Mucosa of descending colon (tissue), 3 donors: Measurements from ENCODE around the gene ARL2BP. TPM values are rescaled to one million over a fixed set of nuclear protein-coding genes. Genes with fewer than 3 reads are reported as not detected.

ENCODE experiments used
- ATAC-seq: fragments of 200-7000 bp; cut with Tn5 transposase; one replicate; pipeline ENCODE4 v1.9.1; 2020; ENCODE audit warnings: mild to moderate bottlenecking, moderate library complexity
- DNase-seq, 3 donors: peaks; one replicate each; pipeline ENCODE4 v3.0.0-alpha.2; 2020
- H3K36me3 ChIP-seq: fragments of 200-600 bp; one replicate; pipeline ENCODE4 v1.8.0; 2021; ENCODE audit warnings: low read depth, mild to moderate bottlenecking
- H3K4me1 ChIP-seq: fragments of 200-600 bp; one replicate; pipeline ENCODE4 v1.8.0; 2021; ENCODE audit warnings: low read depth, mild to moderate bottlenecking
- H3K4me3 ChIP-seq: fragments of 200-600 bp; one replicate; pipeline ENCODE4 v1.8.0; 2021; ENCODE audit warnings: mild to moderate bottlenecking
- H3K9me3 ChIP-seq: fragments of 200-600 bp; one replicate; pipeline ENCODE4 v1.8.0; 2021; ENCODE audit warnings: mild to moderate bottlenecking
- intact Hi-C, 2 donors: fragments of 100-400 bp; cut with DNase I in 1 of 2; cut with micrococcal nuclease in 1 of 2; formaldehyde crosslinking; loops; one replicate each; pipeline versions ENCODE4 v1.11.0 to v1.11.1; 2022; cut with DNase I, micrococcal nuclease
- total RNA-seq, 3 donors: library from RNA; stranded (reverse); fragmentation: NEBNext Ultra II Directional in 2 of 3; extraction: Animal tissue kit (Norgen Biotek cat#: 25700) in 2 of 3; gene quantifications; one replicate each; pipeline versions ENCODE4 v1.2.1 to v1.2.4, GENCODE V29; 2021 to 2023
- TF ChIP-seq, protein P1 (sequence below): fragments of 200-600 bp; IDR thresholded peaks from one replicate; pipeline ENCODE4 v1.8.0; 2022; ENCODE audit warnings: antibody characterized with exemption, mild to moderate bottlenecking
- donor health status: DM: no; HTN: no; CAD: no; lungs with moderate emphysema.
- donor health status: DM: no; HTN: no; CAD: no.
- donor health status: DM: no; HTN: yes; CAD: no.

Gene ARL2BP
- total RNA-seq, 3 donors from 2014 or later, result 29.2 to 39.7 (median 35.4) TPM

DNA sequence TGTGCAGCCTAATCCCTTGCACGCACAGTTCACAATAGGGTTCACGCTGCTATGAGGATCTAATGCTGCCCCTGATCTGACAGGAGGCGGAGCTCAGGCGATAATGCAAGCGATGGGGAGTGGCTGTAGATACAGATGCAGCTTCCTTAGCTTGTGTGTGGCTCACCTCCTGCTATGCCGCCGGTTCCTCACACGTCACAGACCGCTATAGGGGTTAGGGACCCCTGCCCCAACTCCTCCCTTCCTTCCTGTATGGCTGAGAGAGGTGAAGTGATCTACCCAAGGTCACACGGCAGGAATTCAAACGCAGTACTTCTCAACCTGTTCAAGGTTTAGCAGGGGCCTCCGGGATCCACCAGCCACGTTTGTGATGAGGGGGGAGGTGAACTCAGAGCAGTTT is 52.8 kb downstream of the ARL2BP start:
- peaks cover 4% of the 10 kb centered on the region for H3K36me3 ChIP-seq
- H3K4me1 ChIP-seq, result peaks cover 7% of the 10 kb centered on the region
- H3K4me3 ChIP-seq, result no peak overlapping the region
- DNase-seq, result no peak
- TF ChIP-seq, protein P1, sequence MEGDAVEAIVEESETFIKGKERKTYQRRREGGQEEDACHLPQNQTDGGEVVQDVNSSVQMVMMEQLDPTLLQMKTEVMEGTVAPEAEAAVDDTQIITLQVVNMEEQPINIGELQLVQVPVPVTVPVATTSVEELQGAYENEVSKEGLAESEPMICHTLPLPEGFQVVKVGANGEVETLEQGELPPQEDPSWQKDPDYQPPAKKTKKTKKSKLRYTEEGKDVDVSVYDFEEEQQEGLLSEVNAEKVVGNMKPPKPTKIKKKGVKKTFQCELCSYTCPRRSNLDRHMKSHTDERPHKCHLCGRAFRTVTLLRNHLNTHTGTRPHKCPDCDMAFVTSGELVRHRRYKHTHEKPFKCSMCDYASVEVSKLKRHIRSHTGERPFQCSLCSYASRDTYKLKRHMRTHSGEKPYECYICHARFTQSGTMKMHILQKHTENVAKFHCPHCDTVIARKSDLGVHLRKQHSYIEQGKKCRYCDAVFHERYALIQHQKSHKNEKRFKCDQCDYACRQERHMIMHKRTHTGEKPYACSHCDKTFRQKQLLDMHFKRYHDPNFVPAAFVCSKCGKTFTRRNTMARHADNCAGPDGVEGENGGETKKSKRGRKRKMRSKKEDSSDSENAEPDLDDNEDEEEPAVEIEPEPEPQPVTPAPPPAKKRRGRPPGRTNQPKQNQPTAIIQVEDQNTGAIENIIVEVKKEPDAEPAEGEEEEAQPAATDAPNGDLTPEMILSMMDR, result no peak
- ATAC-seq, result no peak
- no peaks in the 10 kb centered on the region for H3K9me3 ChIP-seq
- intact Hi-C loops, result no loop called here

DNA sequence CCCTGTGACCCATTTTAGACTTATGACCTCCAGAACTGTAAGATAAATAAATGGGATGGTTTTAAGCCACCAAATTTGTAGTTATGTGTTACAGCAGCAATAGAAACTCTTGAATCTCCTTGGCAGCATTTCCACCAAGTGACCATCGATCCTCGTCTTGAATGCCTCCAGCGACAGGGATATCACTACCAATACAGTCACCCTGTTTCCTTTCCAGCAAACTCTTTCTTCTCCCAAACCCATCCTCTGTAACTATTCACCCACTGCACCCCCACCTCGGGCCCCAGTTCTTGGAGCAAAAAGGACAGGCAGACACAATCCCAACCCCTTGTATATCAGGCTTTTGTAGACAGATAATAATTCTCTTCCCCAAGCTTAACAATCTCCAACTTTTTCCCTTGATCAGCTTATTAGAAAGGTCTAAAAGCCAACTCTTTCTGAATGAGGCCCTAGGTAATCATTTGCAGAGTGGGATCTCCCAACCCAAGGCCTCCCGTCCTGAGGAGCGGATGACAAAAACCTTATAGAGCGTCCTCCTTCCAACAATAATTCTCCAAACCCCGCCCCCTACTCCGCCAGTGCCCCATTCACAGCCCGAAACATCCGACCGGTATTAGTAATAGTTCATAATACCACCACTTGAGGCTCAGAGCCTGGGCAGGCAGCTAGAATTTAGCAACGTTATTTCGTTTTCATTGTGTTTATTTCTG is 54.1 kb downstream of the ARL2BP start:
- peak in 1 of 3 donors; percentile 59 for DNase-seq
- intact Hi-C loops, result no loop called here
- TF ChIP-seq, protein P1, result no peak

DNA sequence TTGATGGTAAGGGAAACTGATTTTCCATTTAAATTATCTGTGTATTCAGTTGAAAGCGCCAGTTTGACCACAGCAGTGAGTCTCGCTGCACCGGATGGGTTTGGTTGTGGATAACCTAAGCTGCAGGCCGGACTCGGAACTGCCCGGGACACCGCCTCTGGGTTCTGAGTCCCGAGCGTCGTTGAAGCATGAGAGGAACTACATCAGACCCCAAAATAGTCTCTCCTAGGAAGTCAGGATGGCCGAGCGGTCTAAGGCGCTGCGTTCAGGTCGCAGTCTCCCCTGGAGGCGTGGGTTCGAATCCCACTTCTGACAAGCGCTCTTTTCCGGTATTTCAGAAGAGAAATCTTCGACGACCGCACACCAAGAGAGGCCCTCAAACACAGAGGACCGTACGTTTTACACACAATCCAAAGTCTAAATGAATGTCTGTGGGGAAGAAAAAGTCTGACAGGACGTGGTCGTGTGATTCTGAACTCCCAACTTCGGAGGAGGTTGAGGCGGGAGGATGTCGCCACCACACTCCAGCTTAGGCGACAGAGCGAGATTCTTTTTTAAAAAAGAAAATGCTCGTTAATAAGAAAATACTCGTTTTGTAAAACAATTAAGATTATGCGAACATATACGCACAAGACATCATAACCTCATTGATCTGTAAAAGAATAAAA is 54.8 kb downstream of the ARL2BP start:
- H3K36me3 ChIP-seq, result peaks cover 4% of the 10 kb centered on the region
- ATAC-seq (peak; percentile 63), DNase-seq (peak; percentile 85 to 88 (median 85))
- TF ChIP-seq, protein P1, result no peak
- H3K4me1 ChIP-seq, result peaks cover 13% of the 10 kb centered on the region
- intact Hi-C loops, result loop anchor here (2.0 to 10.0 kb wide), 3 partner anchors 117 to 225 kb away; no protein-coding TSS in a partner anchor
- no peaks in the 10 kb centered on the region for H3K9me3 ChIP-seq
- H3K4me3 ChIP-seq, result peak overlapping the region; percentile 4

More for the DNA sequence above, 54.1 kb downstream of the ARL2BP start:
- H3K36me3 ChIP-seq, result peaks cover 4% of the 10 kb centered on the region
- H3K9me3 ChIP-seq, result no peaks in the 10 kb centered on the region
- ATAC-seq, result peak; percentile 3
- H3K4me3 ChIP-seq, result no peak overlapping the region
- peaks cover 7% of the 10 kb centered on the region for H3K4me1 ChIP-seq

DNA sequence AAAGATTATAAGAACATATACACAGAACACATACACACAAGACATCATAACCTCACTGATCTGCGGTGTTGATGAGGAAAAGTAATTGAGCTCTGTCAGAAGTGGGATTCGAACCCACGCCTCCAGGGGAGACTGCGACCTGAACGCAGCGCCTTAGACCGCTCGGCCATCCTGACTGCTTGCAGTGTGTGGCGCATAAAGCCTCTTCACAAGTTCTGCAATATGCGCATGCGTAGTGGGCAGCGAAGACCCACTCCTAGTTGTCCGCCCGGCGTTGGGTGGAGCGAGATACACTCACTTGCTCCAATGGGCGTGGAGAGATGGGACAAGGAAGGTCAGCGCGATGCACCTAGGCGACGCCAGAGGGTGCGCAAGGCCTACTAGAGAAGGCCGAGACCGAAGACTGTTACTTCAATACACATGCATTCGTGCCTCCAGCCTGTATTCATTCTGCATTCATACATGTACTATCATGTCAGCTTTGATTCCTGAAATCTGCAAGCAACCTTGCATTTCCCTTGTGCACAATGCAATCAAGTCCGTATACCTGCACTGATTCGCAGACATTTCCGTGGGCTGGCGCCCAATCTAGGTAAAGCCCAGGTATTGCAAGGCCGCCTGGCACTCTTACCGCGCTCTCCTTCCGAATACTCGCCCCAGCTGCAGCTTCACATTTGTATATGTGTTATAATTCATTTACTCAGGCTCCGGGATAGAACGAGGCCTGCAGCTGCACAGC is 55.5 kb downstream of the ARL2BP start:
- Histone ChIP-seq H3K9me3 (no peaks in the 10 kb centered on the region), H3K4me3 (peak overlapping the region; percentile 4), H3K4me1 (peaks cover 16% of the 10 kb centered on the region), H3K36me3 (peaks cover 4% of the 10 kb centered on the region)
- intact Hi-C loops, result loop anchor here (2.0 to 10.0 kb wide), 3 partner anchors 117 to 224 kb away; no protein-coding TSS in a partner anchor
- TF ChIP-seq, protein P1, result peak; percentile 89
- ATAC-seq (peak; percentile 96), DNase-seq (peak; percentile 99 to 100 (median 100))

DNA sequence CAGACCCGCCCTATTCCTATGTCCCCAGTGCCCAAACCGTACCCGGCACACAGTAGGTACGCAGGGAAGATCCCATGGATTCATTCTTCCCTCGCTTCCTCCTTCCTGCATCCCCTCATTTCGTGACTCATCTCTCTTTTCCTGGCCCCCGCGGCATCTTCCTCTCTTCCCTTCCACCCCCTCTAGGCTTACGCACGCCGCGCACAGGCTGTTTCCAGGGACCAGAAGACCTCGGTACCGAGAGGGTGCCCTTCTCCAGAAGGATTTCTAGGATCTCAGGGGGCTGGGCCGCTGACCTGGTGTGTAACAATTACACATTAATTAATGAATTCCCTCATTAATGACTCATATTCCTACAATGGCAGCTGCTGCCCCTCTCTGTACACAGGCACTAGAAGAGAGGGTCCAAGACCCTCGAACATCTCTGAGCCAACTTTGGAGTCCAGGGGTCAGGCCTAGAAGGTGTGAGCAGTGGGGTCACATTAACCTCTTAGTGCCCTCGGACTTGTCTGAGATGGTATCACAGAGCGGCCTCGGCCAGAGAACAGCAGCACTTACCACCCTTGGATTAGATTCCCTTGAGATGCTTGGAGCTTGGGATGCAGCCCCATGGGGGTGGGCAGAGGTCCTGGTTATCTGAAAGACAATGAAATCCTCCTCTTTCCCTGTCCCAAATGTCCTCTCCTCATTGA is 56.2 kb downstream of the ARL2BP start:
- TF ChIP-seq, protein P1, result no peak
- intact Hi-C loops, result loop anchor here (2.0 to 10.0 kb wide), 3 partner anchors 116 to 224 kb away; no protein-coding TSS in a partner anchor
- DNase-seq, result peak; percentile 32 to 60 (median 51)

More for the DNA sequence above, 56.2 kb downstream of the ARL2BP start:
- no peak for ATAC-seq
- Histone ChIP-seq H3K4me1 (peaks cover 16% of the 10 kb centered on the region), H3K36me3 (peaks cover 4% of the 10 kb centered on the region), H3K9me3 (no peaks in the 10 kb centered on the region), H3K4me3 (no peak overlapping the region)
